ENCODE data around the gene DRGX.

The DRGX gene
- 0 reads per million in 2 donors for total RNA-seq

DNA sequence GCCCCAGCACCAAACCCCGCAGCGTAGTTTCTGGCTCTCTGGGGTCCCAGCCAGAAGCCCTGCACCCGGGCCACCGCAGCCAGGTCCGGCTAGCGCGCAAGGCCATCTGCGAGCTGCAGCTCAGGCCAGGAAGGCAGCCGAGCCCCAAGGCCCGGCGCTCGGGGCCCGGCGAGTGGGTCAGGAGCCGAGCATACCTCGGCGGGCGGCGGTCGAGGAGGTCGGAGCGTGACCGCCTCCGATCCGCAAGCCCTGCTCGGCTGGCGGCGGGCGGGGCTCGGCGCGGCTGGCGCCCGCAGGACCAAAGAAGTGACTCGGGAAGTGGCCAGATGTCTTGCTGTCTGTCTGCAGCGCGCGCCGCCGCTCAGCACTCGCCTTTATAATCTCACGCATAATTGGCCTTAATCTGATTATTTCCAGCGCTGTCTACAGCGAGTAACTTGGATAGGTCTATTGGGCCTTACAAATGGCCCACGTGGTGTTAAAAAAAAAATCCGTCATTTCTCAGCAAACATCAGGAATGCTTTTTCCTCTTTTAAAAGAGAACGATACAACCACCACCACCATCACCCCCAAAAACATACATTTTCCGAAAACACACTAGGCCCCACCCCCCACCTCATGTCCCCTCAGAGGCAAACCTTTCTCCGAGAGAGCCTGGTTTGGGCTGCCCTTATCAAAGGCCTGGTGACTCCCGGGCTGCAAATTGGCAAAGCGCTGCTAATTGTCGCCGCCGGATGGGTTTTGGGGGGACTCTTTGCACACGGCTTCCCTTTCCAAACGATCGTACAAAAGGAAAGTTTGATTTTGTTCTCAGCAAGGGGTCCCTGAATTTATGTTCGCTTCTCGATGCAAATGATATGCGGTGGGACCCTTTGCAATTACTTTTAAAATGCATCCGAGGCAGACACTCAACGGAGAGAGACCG lies at the start of gene DRGX:
Gene DRGX (minus strand): TSS at position 349 of the 925 bp plus-strand sequence. CDS start 649 bp downstream, outside the sequence.
- no peak for DNase-seq

DNA sequence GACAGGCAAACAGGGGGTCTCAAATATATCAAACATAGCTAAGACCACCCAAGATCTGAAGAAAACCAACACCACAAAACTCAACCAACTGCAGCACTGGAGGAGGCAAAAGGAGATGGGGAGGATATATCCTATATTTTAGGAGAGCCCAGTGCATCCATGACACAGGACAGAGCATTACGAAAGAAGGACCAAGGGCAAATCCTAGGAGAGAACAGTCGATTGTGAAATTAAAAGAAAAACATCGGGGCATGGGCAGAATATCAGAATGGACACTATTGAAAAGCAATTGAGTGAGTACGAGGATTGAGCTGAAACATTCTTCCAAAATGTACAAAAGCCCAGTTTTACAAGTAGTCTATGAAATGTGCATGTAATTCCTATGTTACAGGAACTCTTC lies 48.5 kb upstream of the DRGX start:
- DNase-seq, result no peak

GRCh38 chr10:49442863-49443262 lies 47.0 kb upstream of the DRGX start:
- DNase-seq, result no peak

DNA sequence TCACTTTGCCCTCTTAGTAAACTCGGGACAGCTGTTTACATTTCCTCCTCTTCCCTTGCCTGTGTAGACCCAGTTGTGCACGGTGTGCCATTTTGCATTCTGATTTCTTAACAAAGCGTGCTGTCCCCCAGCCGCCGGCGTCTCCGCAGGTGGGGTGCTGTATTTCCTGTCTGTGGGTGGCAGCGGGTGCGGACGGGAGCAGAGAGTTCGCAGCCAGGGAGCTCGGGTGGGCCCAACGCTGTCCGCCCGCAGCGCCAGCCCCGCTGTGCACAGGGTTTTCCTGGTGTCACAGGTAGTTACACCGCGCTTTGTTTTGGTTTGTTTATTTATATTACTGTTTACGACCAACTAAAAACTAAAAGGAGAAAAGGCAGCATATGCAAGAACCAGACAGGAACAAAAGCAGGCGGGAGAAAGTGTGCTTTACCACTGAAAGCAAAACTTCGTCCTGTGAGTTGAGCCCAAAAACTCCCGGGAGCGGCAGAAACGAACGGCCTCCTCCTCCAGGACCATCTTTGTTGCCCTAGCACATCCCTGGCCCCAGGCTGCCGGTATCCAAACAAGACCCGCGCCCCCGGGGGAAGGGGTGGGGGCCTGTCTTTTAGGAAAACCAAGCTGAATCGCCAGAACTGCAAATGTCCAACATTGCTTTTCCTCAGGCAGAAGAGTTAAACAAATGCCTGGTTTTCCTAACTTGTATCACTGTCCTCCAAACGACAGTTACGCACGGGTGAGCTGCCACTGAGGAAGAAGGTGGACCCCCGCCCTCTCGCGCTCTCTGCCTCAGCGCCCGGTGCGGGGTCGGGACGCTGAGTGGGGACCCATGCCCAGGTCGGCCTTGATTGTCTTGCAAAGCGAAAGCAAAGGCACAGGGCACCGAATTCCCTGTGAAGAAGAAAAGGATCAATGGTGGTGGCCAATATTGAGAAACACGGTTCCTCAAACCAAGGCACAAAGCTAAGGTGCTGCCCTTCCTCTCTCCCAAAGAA lies 45.9 kb upstream of the DRGX start:
- DNase-seq, result peak; percentile 12

- DNase-seq, result no peak
Observed at GRCh38 chr10:49435225-49435624, 39.3 kb upstream of the DRGX start.

GRCh38 chr10:49433069-49433468 lies 37.2 kb upstream of the DRGX start:
- DNase-seq, result no peak

GRCh38 chr10:49431426-49431825 lies 35.5 kb upstream of the DRGX start:
- no peak for DNase-seq

GRCh38 chr10:49429458-49429857 lies 33.6 kb upstream of the DRGX start:
- no peak for DNase-seq

GRCh38 chr10:49426490-49427360 lies 30.8 kb upstream of the DRGX start:
- no peak for DNase-seq

GRCh38 chr10:49419005-49419404 lies 23.1 kb upstream of the DRGX start:
- no peak for DNase-seq

DNA sequence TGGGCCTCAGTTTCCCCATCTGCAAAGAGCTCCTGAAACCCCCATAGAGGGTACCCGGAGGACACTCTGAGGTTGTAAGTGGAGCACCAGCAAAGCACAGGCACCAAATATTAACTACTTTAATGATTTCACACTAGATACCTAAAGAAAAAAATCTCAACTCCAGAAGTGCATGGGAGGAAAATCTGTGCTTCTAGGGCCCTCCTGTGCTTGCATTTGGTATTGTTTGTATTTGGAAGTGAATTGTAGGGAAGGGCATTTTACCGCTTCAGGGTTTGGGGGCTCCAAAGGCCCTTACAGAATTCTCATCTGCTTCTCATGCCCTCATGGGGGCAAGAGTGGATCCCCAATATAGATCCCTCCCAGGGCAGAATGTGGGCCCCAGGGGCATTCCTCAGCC lies 22.4 kb upstream of the DRGX start:
- DNase-seq, result no peak

DNA sequence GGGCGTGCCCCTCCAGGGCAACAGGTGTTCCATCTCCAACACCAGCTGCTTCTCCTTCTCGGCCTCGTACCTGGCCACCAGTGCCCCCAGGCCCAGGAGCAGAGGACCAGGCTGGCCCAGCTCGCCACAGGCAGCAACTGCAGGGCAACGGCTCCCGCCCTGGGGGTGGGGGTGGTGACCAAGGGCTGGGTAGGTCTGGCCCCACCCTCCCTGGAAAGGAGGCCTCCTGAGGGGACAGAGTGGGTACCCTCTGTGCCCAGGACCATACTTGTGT lies 22.1 kb upstream of the DRGX start:
- DNase-seq, result no peak

DNA sequence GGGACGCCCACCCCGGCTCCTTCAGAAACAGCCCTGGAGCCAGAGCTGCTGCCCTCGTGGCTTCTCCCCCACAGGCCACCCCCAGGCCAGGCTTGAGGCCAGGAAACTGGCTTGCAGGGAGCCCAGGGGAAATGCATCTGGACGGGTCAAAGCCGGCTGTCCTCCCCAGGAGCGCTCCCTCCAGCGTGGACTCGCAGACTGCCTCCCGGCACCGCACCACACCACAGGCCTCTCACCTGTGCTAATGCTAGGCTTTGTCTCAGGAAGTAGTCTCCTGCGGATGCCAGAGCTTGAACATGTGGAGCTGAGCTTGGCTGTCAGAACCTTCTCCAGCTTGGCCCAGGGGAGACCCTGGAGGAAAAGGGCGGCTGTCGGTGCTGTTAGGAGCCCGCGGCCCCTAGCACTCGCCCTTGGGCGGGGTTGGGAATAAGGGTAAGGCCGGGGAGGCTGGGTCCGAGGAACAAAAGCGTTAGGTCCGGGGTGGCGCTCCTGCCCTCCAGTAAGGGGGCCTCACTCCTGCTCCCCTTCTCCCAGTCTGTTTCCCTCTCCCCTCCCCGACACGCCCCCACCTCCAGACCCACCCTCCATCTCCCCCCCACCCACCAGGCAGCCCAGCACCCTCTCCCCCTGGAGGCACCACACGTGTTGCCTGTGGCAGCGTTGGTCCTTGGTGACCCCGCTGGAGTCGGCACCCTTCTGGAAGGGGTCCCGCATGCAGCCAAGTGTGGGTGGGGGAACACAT lies 21.6 kb upstream of the DRGX start:
- DNase-seq, result no peak

GRCh38 chr10:49415846-49416245 lies 20.0 kb upstream of the DRGX start:
- no peak for DNase-seq

DNA sequence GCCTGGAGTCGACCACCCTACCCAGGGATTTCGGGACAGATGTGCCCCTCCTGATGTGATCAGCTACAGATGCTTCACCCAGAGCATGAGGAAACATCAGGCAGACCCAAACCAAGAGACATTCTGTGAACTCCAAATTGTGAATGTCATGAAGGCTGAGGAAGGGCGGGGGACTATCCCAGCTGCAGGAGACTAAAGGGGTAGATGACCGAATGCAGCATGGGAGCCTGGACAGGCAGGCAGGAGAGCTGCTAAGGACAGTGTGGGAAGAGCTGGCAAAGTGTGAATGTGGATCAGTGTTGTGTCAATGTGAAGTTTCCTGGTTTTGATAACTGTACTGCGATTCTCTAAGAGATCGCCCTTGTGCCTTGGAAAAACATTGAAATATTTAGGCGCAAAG lies 19.2 kb upstream of the DRGX start:
- no peak for DNase-seq

GRCh38 chr10:49414496-49414895 lies 18.6 kb upstream of the DRGX start:
- no peak for DNase-seq

DNA sequence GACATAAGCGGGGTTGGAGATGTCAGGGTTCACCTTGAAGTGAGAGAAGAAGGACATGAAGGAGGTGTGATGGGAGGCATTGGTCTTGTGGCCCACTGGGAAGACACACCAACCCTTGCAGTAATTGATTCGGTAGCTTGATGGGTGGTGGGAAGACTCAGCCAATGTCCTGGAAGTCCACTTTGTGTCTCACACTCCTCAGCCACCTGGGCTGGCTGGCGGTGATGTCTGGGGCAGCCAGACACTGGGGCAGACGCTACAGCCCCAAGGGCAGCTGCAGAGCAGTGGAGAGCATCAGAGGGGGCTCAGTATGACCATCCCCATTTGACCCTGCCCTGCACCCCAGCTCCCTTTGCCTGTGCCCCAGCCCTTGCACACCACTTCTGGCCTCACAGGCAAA lies 16.7 kb upstream of the DRGX start:
- no peak for DNase-seq

GRCh38 chr10:49410365-49411074 lies 14.6 kb upstream of the DRGX start:
- no peak for DNase-seq

DNA sequence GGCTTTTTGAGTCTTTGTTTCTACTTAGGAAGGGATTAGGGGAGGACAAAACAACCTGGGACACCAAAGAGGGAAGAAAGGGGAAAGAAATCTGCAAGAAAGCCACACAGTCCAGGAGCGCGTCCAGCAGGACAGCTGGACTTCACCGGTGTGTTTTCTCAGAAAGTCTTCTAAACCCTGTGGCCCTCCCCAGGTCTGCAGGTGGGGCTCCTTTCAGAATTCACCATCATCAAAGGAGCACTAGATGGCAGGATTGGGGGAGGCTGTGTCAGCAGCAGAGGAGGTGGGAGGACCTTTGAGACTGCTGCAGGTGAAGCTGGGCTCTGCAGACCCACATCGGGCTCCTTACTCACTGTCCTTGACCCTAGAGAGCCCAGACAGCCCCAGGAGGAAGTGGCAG lies 13.9 kb upstream of the DRGX start:
- DNase-seq, result no peak

- DNase-seq, result no peak
Observed at GRCh38 chr10:49408519-49409306, 12.8 kb upstream of the DRGX start.
